ENCODE data around the gene RAPGEF3. TPM values are rescaled to one million over a fixed set of nuclear protein-coding genes. Genes with fewer than 3 reads are reported as not detected.

RAPGEF3 gene
- total RNA-seq, 6 experiments from 2014 or later, result 2.0 to 4.1 (median 3.1) TPM

DNA sequence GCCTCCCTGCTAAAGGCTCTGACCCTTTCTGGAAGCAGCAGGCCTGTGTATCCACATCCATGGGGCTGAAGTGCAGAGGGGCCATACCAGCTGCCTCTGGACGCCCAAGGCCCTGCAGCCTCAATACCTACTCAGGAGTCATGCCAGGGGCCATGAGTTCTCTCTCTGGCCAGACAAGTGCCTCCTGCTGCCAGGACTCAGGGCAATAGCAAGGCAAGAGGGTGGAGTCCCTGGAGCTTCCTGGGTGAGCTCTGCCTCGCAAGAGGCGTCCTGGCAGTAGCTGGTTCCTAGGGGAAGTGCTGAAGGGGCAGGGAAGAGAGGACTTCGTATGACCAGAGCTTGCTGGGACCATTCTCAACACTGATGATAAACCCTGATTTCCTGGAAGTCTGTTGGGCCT lies 22.5 kb downstream of the RAPGEF3 start:
- Mint-ChIP-seq H3K36me3 (ENCODE audit: low read depth) (no peaks in the 10 kb centered on the region), H3K27ac (no peak overlapping the region), H3K9me3 (no peaks in the 10 kb centered on the region), H3K4me1 (ENCODE audit: low read depth) (peaks cover 13% of the 10 kb centered on the region), H3K27me3 (ENCODE audit: insufficient read depth) (peaks cover 6% of the 10 kb centered on the region), H3K4me3 (no peak overlapping the region)
- no peak for DNase-seq
- TF ChIP-seq, protein P1, sequence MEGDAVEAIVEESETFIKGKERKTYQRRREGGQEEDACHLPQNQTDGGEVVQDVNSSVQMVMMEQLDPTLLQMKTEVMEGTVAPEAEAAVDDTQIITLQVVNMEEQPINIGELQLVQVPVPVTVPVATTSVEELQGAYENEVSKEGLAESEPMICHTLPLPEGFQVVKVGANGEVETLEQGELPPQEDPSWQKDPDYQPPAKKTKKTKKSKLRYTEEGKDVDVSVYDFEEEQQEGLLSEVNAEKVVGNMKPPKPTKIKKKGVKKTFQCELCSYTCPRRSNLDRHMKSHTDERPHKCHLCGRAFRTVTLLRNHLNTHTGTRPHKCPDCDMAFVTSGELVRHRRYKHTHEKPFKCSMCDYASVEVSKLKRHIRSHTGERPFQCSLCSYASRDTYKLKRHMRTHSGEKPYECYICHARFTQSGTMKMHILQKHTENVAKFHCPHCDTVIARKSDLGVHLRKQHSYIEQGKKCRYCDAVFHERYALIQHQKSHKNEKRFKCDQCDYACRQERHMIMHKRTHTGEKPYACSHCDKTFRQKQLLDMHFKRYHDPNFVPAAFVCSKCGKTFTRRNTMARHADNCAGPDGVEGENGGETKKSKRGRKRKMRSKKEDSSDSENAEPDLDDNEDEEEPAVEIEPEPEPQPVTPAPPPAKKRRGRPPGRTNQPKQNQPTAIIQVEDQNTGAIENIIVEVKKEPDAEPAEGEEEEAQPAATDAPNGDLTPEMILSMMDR (IDR thresholded peaks at IDR 0.05), result no peak

DNA sequence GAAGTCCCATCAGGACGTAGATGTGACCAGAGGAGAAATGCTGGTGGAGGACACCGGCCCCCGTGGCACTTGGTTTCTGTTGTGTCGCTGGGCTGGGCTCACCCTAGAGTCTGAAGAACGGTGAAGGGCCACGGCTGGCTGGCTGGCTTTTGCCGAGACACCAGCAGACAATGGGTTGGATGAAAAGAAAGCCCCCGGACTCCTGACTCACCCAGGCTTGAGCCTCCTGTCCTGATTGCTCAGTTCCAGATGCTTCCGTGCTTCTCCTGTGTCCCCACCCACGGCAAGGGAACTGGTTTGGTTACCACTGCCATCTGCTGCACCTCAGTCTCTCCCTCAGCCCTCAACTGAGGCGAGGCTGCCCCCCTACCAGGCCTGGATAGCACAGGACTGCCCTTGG lies 23.0 kb downstream of the RAPGEF3 start:
- H3K36me3 Mint-ChIP-seq (ENCODE audit: low read depth), result no peaks in the 10 kb centered on the region
- no peak for DNase-seq
- no peak overlapping the region for H3K27ac Mint-ChIP-seq
- H3K4me3 Mint-ChIP-seq, result no peak overlapping the region
- TF ChIP-seq, protein P1 (IDR thresholded peaks at IDR 0.05), result no peak
- peaks cover 6% of the 10 kb centered on the region for H3K27me3 Mint-ChIP-seq (ENCODE audit: insufficient read depth)
- H3K9me3 Mint-ChIP-seq, result no peaks in the 10 kb centered on the region
- H3K4me1 Mint-ChIP-seq (ENCODE audit: low read depth), result peaks cover 15% of the 10 kb centered on the region

DNA sequence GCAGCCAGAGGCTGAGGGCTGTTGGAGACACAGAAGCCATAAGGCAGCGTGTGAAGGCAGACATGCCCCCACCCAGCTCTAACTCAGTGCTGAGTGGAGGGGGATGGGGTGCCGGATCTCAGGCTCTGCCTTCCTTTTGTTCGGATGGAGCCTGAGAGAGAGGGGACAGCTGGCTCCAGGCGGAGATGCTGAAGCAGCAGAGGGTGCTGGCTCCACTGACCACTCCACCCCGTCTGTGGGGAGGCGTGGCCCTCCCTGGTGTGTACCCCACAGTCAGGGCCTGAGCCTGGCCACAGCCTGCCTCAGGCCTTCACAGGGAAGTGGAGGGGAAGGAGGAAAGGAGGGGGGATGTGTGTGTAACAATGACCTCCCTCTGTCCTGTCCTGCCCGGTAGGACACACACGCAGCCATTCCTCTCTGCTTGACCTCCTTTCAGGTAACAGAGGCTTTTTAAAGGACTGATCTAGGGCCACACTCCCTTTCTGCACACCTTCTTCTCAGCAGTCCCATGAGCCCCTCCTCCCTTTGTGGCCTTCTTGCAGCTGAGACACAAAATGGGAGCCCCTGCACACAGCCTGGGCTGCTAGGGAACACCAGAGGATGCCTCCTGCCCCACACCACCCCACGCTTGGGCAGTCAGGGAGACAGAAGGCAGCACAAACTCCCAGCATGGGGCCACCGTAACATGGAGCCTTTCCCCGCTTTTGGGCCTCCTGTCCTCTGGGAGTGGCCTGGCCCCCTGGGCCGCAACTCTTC lies 23.8 kb downstream of the RAPGEF3 start:
- DNase-seq, result no peak
- Mint-ChIP-seq H3K9me3 (no peaks in the 10 kb centered on the region), H3K4me1 (ENCODE audit: low read depth) (peaks cover 22% of the 10 kb centered on the region), H3K4me3 (no peak overlapping the region), H3K27me3 (ENCODE audit: insufficient read depth) (peaks cover 6% of the 10 kb centered on the region), H3K27ac (no peak overlapping the region), H3K36me3 (ENCODE audit: low read depth) (no peaks in the 10 kb centered on the region)
- TF ChIP-seq, protein P1 (IDR thresholded peaks at IDR 0.05), result no peak

DNA sequence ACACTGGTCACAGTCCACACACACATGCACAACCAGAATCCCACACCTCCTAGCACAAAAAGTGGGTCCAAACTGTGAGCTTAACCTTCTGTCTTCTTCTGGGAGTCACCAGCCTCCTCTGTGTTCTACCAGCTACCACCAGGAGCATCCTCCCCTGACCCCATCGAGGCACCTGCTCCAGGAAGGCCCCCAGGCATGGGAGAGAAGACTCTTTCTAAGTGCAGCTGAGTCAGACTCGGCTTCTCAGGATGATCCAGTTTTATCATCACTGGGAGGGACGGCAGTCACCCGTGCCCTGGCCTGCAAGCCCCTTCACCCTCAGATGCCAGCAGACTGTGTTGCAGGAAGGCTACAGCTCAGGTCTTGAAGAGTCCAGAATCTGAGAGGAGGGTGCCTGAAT lies 25.5 kb downstream of the RAPGEF3 start:
- Mint-ChIP-seq H3K36me3 (ENCODE audit: low read depth) (no peaks in the 10 kb centered on the region), H3K4me1 (ENCODE audit: low read depth) (peaks cover 40% of the 10 kb centered on the region), H3K9me3 (no peaks in the 10 kb centered on the region), H3K4me3 (no peak overlapping the region), H3K27me3 (ENCODE audit: insufficient read depth) (peaks cover 5% of the 10 kb centered on the region), H3K27ac (no peak overlapping the region)
- no peak for DNase-seq
- TF ChIP-seq, protein P1 (IDR thresholded peaks at IDR 0.05), result no peak

DNA sequence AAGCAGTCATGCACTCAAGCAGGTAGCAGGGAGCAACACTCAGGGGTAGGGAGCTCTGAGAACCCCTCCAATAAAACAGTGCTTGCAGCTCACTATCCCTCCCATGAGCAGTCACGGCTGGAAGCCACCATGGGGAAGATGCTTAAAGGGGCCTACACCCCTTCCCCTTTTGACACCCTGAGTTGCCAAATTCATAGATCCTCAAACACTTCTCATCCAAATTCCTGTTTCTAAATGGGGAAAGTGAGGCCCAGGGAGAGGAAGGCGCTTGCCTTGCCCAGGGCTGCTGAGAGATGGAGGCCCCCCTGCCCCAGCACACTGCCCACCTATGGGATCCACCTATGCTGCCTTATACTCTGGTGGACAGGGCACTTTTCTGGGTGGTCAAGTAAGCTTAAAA lies 26.2 kb downstream of the RAPGEF3 start:
- DNase-seq, result no peak
- Mint-ChIP-seq H3K27ac (no peak overlapping the region), H3K36me3 (ENCODE audit: low read depth) (no peaks in the 10 kb centered on the region), H3K27me3 (ENCODE audit: insufficient read depth) (peaks cover 5% of the 10 kb centered on the region), H3K9me3 (no peaks in the 10 kb centered on the region), H3K4me1 (ENCODE audit: low read depth) (peaks cover 44% of the 10 kb centered on the region), H3K4me3 (no peak overlapping the region)
- TF ChIP-seq, protein P1 (IDR thresholded peaks at IDR 0.05), result no peak

All from HFFc6 (cell line).